NT2/D1 (cell line): ENCODE results near the gene ZNF665.
"Not testable (repeated sequence)": the region's sequence is repeated elsewhere in the genome, so short reads cannot be mapped to it uniquely, and the experiment has no call there.

Experiments used
- DNase-seq: peaks from one replicate; pipeline ENCODE4 v3.0.0-alpha.2; 2011; ENCODE audit warnings: low read depth, low spot score
- H3K27me3 ChIP-seq: 2 replicates; pipeline ENCODE4 v1.6.0; 2011; ENCODE audit warnings: mild to moderate bottlenecking; ENCODE audit not compliant: insufficient read length, insufficient read depth
- H3K36me3 ChIP-seq: 2 replicates; pipeline ENCODE4 v1.6.1; 2011; ENCODE audit warnings: mild to moderate bottlenecking, low read length, mixed read lengths; ENCODE audit not compliant: insufficient read depth, insufficient read length
- H3K4me1 ChIP-seq: 2 replicates; pipeline ENCODE4 v1.5.1; 2011; ENCODE audit not compliant: insufficient read depth, insufficient read length
- H3K4me3 ChIP-seq: 2 replicates; pipeline ENCODE4 v1.5.1; 2011; ENCODE audit warnings: low read depth; ENCODE audit not compliant: insufficient read length
- H3K9ac ChIP-seq: 2 replicates; pipeline ENCODE4 v1.6.0; 2011; ENCODE audit warnings: low read depth; ENCODE audit not compliant: insufficient read length
- H3K9me3 ChIP-seq: 2 replicates; pipeline ENCODE4 v1.5.1; 2011; ENCODE audit warnings: mild to moderate bottlenecking, low read length; ENCODE audit not compliant: insufficient read depth
- SUZ12 ChIP-seq: IDR thresholded peaks from 2 replicates; pipeline ENCODE4 v1.6.1; 2011; ENCODE audit not compliant: insufficient read length, insufficient read depth; ENCODE audit errors: extremely low read depth
- YY1 ChIP-seq: IDR thresholded peaks from 2 replicates; pipeline ENCODE4 v1.6.1; 2011; ENCODE audit not compliant: insufficient read length, insufficient read depth
- ZNF274 ChIP-seq: IDR thresholded peaks from 2 replicates; pipeline ENCODE4 v1.6.1; 2011; ENCODE audit warnings: mild to moderate bottlenecking, low read depth, low read length

ZNF665 gene

GRCh38 chr19:53192771-53193534, at the start of gene ZNF665:
ZNF665 (minus strand) TSS chr19:53193358; CDS start chr19:53182898, 10,460 bp downstream.
- Histone ChIP-seq H3K9me3 (no peaks in the 10 kb centered on the region), H3K9ac (peak within 1 kb of the TSS; percentile 93), H3K4me3 (peak within 1 kb of the TSS; percentile 80), H3K27me3 (no peaks in the 10 kb centered on the region), H3K36me3 (peaks cover 14% of the 10 kb centered on the region), H3K4me1 (peaks cover 3% of the 10 kb centered on the region)
- TF ChIP-seq YY1 (no peak), SUZ12 (no peak), ZNF274 (no peak)
- DNase-seq, result peak; percentile 72

DNA sequence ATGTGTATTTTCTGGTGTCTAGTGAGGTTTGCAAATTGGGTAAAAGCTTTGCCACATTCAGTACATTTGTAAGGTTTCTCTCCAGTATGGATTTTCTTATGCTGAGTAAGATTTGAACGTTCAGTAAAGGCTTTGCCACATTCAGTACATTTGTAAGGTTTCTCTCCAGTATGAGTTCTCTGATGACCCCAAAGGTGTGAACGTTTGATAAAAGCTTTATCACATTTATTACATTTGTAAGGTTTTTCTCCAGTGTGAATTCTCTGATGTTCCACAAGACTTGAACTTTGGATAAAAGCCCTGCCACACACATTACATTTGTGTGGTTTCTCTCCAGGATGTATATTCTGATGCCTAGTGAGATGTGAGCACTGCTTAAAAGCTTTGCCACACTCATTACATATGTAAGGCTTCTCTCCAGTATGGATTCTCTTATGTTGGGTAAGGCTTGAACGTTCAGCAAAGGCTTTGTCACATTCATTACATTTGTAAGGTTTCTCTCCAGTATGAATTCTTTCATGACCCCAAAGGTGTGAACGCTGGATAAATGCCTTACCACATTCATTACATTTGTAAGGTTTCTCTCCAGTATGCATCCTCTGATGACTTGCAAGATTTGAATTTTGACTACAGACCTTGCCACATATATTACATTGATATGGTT, 44.1 kb upstream of the ZNF665 start:
- H3K36me3 ChIP-seq, result peaks cover 42% of the 10 kb centered on the region
- no peak overlapping the region for H3K4me3 ChIP-seq
- H3K9me3 ChIP-seq, result peaks cover 98% of the 10 kb centered on the region
- no peaks in the 10 kb centered on the region for H3K27me3 ChIP-seq
- no peak for TF ChIP-seq SUZ12
- peak; percentile 94 for TF ChIP-seq ZNF274
- TF ChIP-seq YY1, result no peak
- H3K9ac ChIP-seq, result no peak overlapping the region
- no peaks in the 10 kb centered on the region for H3K4me1 ChIP-seq
- DNase-seq, result no peak

DNA sequence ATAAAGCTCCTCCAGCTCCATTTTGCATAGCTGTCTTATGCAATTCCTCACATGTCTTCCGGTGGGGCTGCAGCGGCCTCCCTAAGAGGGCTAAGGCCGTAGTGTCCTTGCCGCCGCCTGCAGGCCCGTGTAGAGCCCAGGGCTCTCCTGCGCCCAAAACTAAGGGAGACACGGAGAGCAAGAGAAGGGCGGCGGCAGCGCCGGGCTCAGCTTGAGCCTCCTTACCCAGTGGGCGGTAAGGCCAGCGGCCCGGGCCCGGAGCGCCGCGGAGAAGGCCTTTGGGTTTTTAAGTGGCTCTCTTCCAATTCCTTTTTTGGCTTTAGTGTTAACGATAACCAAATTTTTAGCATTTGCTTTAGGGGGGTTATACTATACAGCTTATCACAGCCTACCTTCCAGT, 31.4 kb upstream of the ZNF665 start:
- Histone ChIP-seq H3K4me1 (no peaks in the 10 kb centered on the region), H3K9me3 (peaks cover 40% of the 10 kb centered on the region), H3K4me3 (no peak overlapping the region), H3K27me3 (no peaks in the 10 kb centered on the region), H3K9ac (no peak overlapping the region), H3K36me3 (no peaks in the 10 kb centered on the region)
- TF ChIP-seq YY1, result no peak
- no peak for TF ChIP-seq ZNF274
- TF ChIP-seq SUZ12, result no peak
- DNase-seq, result no peak

DNA sequence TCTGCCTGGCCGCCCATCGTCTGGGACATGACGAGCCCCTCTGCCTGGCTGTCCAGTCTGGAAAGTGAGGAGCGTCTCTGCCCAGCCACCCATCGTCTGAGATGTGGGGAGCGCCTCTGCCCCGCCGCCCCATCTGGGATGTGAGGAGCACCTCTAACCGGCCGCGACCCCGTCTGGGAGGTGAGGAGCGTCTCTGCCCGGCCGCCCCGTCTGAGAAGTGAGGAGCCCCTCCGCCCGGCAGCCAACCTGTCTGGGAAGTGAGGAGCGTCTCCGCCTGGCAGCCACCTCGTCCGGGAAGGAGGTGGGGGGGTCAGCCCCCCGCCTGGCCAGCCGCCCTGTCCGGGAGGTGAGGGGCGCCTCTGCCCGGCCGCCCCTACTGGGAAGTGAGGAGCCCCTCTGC, 29.6 kb upstream of the ZNF665 start:
- not testable (repeated sequence) for H3K9ac ChIP-seq, H3K36me3 ChIP-seq, H3K4me1 ChIP-seq, DNase-seq, H3K4me3 ChIP-seq, H3K27me3 ChIP-seq
- peaks cover 49% of the 10 kb centered on the region for H3K9me3 ChIP-seq

DNA sequence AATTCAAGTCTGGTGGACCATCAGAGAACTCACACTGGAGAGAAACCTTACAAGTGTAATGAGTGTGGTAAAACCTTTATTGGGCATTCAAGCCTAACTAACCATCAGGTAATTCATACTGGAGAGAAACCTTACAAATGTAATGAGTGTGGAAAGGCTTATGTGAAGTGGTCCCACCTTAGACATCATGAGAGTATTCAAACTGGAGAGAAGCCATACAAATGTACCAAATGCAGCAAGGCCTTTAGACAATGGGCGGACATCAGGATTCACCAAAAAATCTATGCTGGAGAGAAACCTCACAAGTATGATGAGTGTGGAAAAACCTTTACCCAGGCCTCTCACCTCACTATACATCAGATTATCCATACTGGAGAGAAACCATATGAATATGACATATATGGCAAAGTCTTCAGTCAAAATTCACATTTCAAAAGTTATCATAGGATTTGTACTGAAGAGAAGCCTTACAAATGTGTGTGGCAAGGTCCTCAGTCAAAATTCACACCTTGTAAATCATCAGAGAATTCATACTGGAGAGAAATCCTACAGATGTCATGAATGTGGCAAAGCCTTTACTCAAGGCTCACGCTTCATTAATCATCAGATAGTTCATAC, 19.7 kb upstream of the ZNF665 start:
- H3K36me3 ChIP-seq, result peaks cover 15% of the 10 kb centered on the region
- TF ChIP-seq YY1 (no peak), ZNF274 (peak; percentile 91), SUZ12 (no peak)
- no peak for DNase-seq
- H3K9ac ChIP-seq, result no peak overlapping the region
- H3K27me3 ChIP-seq, result no peaks in the 10 kb centered on the region
- no peaks in the 10 kb centered on the region for H3K4me1 ChIP-seq
- H3K9me3 ChIP-seq, result peaks cover 91% of the 10 kb centered on the region
- H3K4me3 ChIP-seq, result no peak overlapping the region

- TF ChIP-seq ZNF274, result peak; percentile 73
- H3K9ac ChIP-seq, result not testable (repeated sequence)
- H3K9me3 ChIP-seq, result peaks cover 80% of the 10 kb centered on the region
These were observed 18.4 kb upstream of the ZNF665 start for GRCh38 chr19:53211554-53211953.

DNA sequence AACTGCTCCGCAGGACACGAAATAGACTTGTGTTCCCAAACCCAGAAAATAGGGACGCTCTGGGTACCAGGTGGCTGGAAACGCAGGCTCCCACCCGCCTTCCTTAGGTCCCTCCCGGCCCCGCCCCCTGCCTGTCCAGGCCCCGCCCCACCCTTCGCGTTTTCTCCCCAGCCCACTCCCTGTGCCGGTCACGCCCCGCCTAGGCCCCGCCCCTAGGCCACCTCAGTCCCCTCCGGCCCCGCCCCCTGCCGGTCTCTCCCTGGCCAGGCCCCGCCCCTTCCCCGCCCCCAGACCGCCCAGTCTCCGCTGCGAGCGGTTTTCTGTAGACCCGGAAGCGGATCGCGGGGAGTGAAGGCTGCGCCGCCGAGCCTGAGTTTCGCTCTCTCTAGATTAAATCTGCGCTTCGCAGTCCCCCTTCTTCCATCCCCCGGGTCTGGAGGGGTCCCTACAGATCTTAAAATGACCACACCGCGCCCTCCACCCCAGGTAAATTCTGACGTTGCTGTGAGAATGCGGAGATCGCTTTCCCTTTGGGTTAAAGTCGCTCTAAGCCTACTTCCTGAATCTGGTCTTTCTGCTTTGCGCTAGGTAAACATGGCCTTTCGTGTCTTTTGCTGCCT, 3.7 kb upstream of the ZNF665 start:
- Histone ChIP-seq H3K27me3 (no peaks in the 10 kb centered on the region), H3K36me3 (peaks cover 8% of the 10 kb centered on the region), H3K9ac (peak overlapping the region; percentile 85), H3K4me1 (peaks cover 3% of the 10 kb centered on the region), H3K4me3 (peak overlapping the region; percentile 80), H3K9me3 (peaks cover 14% of the 10 kb centered on the region; the same call in 1 of the 2 replicates)
- TF ChIP-seq YY1 (no peak), ZNF274 (no peak), SUZ12 (no peak)
- peak; percentile 68 for DNase-seq

More at GRCh38 chr19:53211554-53211953, 18.4 kb upstream of the ZNF665 start:
- H3K36me3 ChIP-seq, result peaks cover 15% of the 10 kb centered on the region
- DNase-seq, H3K27me3 ChIP-seq, H3K4me1 ChIP-seq, H3K4me3 ChIP-seq: not testable (repeated sequence)
